ENCODE measurements around the gene ARL8B.
"Not testable (repeated sequence)": the region's sequence is repeated elsewhere in the genome, so short reads cannot be mapped to it uniquely, and the experiment has no call there.

Gene ARL8B

GRCh38 chr3:5112043-5112442 lies 10.0 kb upstream of the ARL8B start:
- DNase-seq = no peak

GRCh38 chr3:5113726-5114125 lies 8.4 kb upstream of the ARL8B start:
- DNase-seq = not testable (repeated sequence)

GRCh38 chr3:5115506-5116162 lies 6.5 kb upstream of the ARL8B start:
- DNase-seq = no peak

- DNase-seq = no peak
Measured at GRCh38 chr3:5116538-5116937, 5.6 kb upstream of the ARL8B start.

GRCh38 chr3:5120446-5120845 lies 1.6 kb upstream of the ARL8B start:
- no peak for DNase-seq

- DNase-seq = no peak
Measured at GRCh38 chr3:5122741-5123706, 932 bp downstream of the ARL8B start.

GRCh38 chr3:5123937-5124336 lies 1.8 kb downstream of the ARL8B start:
- no peak for DNase-seq

- DNase-seq = no peak
Measured at GRCh38 chr3:5126586-5126985, 4.5 kb downstream of the ARL8B start.

- no peak for DNase-seq
Measured at GRCh38 chr3:5128849-5129248, 6.8 kb downstream of the ARL8B start.

GRCh38 chr3:5133239-5134018 lies 11.3 kb downstream of the ARL8B start:
- DNase-seq = no peak

GRCh38 chr3:5134019-5134391 lies 11.9 kb downstream of the ARL8B start:
- DNase-seq = no peak

GRCh38 chr3:5134499-5134898 lies 12.4 kb downstream of the ARL8B start:
- no peak for DNase-seq

- peak; percentile 7 for DNase-seq
Measured at GRCh38 chr3:5136211-5136918, 14.3 kb downstream of the ARL8B start.

- no peak for DNase-seq
Measured at GRCh38 chr3:5136919-5137429, 14.9 kb downstream of the ARL8B start.

GRCh38 chr3:5138214-5138981 lies 16.3 kb downstream of the ARL8B start:
- DNase-seq = peak; percentile 8

GRCh38 chr3:5140230-5140621 lies 18.1 kb downstream of the ARL8B start:
- DNase-seq = no peak

GRCh38 chr3:5140839-5141238 lies 18.7 kb downstream of the ARL8B start:
- DNase-seq = no peak

- no peak for DNase-seq
Measured at GRCh38 chr3:5141760-5142159, 19.7 kb downstream of the ARL8B start.

- no peak for DNase-seq
Measured at GRCh38 chr3:5143464-5143863, 21.4 kb downstream of the ARL8B start.

- DNase-seq = peak; percentile 52
Measured at GRCh38 chr3:5144316-5144994, 22.4 kb downstream of the ARL8B start.

- no peak for DNase-seq
Measured at GRCh38 chr3:5145120-5145519, 23.0 kb downstream of the ARL8B start.
